HG03439 (cell line): ENCODE data around the gene ATP1A2.

Experiments used
- ATAC-seq: cut with Tn5 transposase; IDR thresholded peaks from one replicate; pipeline ENCODE4 v1.9.1; 2021; ENCODE audit warnings: mild to moderate bottlenecking, moderate library complexity; ENCODE audit not compliant: unreplicated experiment

Gene ATP1A2

GRCh38 chr1:160139840-160140239 lies 24.3 kb downstream of the ATP1A2 start:
- no peak for ATAC-seq

GRCh38 chr1:160143695-160144094 lies 28.1 kb downstream of the ATP1A2 start:
- no peak for ATAC-seq

- ATAC-seq = no peak
Observed at GRCh38 chr1:160144921-160145320, 29.4 kb downstream of the ATP1A2 start.

GRCh38 chr1:160146107-160146506 lies 30.5 kb downstream of the ATP1A2 start:
- no peak for ATAC-seq

GRCh38 chr1:160148121-160148520 lies 32.6 kb downstream of the ATP1A2 start:
- ATAC-seq = no peak

DNA sequence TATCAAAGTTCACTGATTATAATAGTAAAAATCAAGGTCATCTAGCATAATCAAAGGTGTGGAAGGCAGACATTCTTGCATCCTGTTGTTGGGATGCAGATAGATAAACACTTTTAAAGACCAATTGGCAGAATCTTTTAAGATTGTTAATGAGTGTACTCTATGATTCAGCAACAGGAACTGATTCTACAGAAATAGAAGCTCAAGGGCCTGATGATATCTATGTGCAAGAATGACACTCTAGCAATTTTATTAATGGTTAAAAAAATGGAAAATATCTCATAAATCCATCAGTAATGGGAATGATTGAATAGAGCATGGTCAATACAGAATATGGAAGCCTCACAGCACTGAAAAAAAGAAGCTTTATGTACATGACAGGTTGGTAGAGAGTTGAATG lies 33.7 kb downstream of the ATP1A2 start:
- no peak for ATAC-seq

DNA sequence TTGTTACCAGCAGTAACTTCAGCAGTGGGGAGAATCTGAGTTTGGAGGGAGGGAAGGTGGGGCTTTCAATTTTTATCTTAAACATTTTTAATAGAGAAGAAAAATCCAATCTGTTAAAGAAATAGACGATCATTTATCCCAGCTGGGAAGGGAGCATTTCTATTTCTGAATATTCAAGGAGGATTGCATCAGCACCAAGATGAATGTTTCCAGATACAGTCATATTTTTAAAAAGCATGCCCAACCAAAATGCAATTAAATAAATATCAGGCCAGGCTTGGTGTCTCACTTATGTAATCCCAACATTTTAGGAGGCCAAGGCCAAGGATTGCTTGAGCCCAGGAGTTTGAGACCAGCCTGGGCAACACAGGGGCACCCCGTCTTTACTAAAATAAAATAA lies 34.2 kb downstream of the ATP1A2 start:
- no peak for ATAC-seq

DNA sequence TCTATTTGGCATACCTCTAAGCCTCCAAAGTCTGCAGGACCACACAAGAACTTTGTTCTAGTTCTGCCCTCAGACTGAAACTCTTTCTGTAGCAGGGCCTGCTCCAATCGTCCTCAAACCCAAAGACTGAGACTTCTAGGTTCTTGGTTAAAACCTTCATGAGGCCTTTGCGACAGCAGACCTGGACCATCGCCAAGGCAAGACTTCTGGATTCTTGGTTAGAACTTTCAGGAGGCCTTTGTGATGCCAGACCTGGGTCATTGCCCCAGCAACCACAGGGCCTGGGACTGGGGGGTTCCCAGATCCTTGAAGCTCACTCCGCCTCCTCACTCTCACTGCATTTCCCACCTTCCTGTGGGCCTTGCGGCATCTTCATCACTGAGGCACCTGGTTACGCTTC lies 35.7 kb downstream of the ATP1A2 start, which contains the start of gene ATP1A4:
TSS of gene ATP1A4 (plus strand) at position 301 of the 400 bp plus-strand sequence. CDS start 438 bp downstream, outside the sequence.
- no peak for ATAC-seq

DNA sequence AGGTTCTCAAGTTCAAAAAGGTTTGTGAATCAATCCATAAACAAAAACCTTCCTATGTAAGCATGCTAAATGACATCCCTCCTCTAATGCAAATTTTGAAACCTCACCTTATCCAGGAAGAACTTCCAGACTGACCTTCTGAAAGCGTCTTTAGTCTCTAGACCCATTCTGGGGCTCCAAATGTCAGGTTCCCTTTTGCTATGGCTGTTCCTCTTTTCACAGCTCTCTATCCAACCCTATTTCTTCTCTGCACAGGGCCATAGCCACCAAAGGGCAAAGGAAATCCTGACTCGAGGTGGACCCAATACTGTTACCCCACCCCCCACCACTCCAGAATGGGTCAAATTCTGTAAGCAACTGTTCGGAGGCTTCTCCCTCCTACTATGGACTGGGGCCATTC lies 39.2 kb downstream of the ATP1A2 start:
- ATAC-seq = no peak

GRCh38 chr1:160156361-160156760 lies 40.8 kb downstream of the ATP1A2 start:
- ATAC-seq = no peak

- no peak for ATAC-seq
Observed at GRCh38 chr1:160157174-160157573, 41.6 kb downstream of the ATP1A2 start.

- no peak for ATAC-seq
Observed at GRCh38 chr1:160158031-160158430, 42.5 kb downstream of the ATP1A2 start.

DNA sequence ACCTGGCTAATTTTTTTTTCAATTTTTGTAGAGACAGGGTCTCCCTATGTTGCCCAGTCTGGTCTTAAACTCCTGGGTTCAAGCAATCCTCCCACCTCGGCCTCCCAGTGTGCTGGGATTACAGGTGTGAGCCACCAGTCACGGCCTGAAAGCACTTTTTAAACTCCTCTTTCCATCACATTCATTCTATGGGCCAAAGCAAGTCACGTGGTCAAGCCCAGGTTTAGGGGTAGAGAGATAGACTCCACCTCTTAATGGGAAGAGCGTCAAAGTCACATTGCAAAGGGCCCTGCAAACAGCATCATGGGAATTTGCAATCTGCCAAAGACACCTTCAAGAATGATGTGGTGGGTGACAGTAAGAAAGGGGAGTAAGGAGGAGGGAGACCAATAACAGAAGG lies 43.0 kb downstream of the ATP1A2 start:
- ATAC-seq = no peak

GRCh38 chr1:160159846-160160245 lies 44.3 kb downstream of the ATP1A2 start:
- ATAC-seq = no peak

GRCh38 chr1:160161965-160162705 lies 46.6 kb downstream of the ATP1A2 start:
- no peak for ATAC-seq

DNA sequence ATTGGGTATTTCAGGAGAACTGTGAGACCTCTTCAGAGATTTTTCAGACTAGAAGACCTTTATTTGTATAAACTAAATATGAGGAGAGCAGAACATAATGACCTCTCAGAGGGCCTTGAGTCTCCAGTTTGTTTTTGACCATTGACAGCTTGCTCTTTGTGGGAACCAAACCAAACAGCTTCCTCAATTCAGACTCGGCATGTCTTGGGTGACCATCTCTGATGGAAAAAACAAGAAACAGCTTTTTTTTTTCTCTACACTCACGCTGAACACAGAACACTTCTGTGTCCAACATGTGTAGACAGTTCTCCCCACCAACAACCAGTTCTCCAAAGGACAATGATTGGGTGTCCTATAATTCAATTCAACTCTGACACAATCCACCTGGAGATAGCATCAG lies 47.4 kb downstream of the ATP1A2 start:
- no peak for ATAC-seq

DNA sequence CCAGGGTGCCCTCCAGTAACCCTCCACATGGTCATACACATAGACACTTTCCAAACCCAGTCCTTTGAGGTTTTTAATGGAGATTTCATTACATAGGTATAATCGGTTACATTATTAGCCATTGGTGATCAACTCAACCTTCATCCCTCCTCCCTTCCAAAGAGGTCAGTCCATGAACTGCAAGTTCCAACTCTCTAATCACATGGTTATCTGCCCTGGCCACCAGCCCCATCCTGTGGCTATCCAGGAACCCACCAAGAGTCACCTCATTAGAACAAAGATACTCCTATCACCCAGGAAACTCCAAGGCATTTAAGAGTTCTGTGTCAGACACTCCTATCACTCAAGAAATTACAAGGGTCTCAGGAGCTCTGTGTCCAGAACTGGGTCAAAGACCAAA lies 48.1 kb downstream of the ATP1A2 start:
- ATAC-seq = no peak

- no peak for ATAC-seq
Observed at GRCh38 chr1:160164121-160164520, 48.6 kb downstream of the ATP1A2 start.

GRCh38 chr1:160166166-160166868 lies 50.8 kb downstream of the ATP1A2 start:
- no peak for ATAC-seq

DNA sequence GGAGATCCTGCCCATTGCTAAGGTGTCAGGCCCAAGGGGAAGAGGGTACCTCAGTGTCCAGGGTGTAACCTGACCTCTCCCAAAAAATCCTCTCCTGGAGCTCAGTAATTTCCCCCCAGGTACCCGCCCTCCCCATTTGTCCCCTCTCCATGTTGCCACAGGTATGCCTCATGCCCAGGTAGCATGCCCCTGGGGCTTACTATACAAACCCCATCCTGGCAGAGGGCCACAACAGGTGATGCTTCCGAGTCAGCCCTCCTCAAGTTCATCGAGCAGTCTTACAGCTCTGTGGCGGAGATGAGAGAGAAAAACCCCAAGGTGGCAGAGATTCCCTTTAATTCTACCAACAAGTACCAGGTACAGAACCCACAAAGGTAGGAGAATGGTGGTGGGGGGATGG lies 51.5 kb downstream of the ATP1A2 start:
- no peak for ATAC-seq

GRCh38 chr1:160167580-160167979 lies 52.0 kb downstream of the ATP1A2 start:
- ATAC-seq = no peak

- no peak for ATAC-seq
Observed at GRCh38 chr1:160168016-160168415, 52.5 kb downstream of the ATP1A2 start.
